ENCODE measurements around the gene ZNF525. TPM values are rescaled to one million over a fixed set of nuclear protein-coding genes. Genes with fewer than 3 reads are reported as not detected.
"Not testable (repeated sequence)": the region's sequence is repeated elsewhere in the genome, so short reads cannot be mapped to it uniquely, and the experiment has no call there.

The ZNF525 gene
- total RNA-seq, 1 experiment from 2014 or later = 1.1 TPM

GRCh38 chr19:53389571-53389970 is 24.1 kb downstream of the ZNF525 start:
- H3K4me3 ChIP-seq = no peak overlapping the region
- peaks cover 7% of the 10 kb centered on the region for H3K9me3 ChIP-seq
- no peaks in the 10 kb centered on the region for H3K36me3 ChIP-seq
- H3K27me3 ChIP-seq = no peaks in the 10 kb centered on the region
- no peak for DNase-seq

- Histone ChIP-seq H3K9me3 (peaks cover 5% of the 10 kb centered on the region), H3K36me3 (no peaks in the 10 kb centered on the region), H3K27me3 (no peaks in the 10 kb centered on the region), H3K4me3 (no peak overlapping the region)
- no peak for DNase-seq
Observed at GRCh38 chr19:53389978-53390377, 24.5 kb downstream of the ZNF525 start.

- no peaks in the 10 kb centered on the region for H3K27me3 ChIP-seq
- H3K9me3 ChIP-seq = peaks cover 1% of the 10 kb centered on the region; the same call in 1 of the 2 replicates
- peaks cover 15% of the 10 kb centered on the region for H3K36me3 ChIP-seq
- peak overlapping the region; percentile 73 for H3K4me3 ChIP-seq
- peak; percentile 62 for DNase-seq
Observed at GRCh38 chr19:53394522-53394973, 29.0 kb downstream of the ZNF525 start.

GRCh38 chr19:53394974-53395839 is 29.7 kb downstream of the ZNF525 start, which contains the start of gene ZNF765:
Gene ZNF765 (plus strand): TSS chr19:53395149. CDS start chr19:53398016, 2,867 bp downstream.
- peaks cover 4% of the 10 kb centered on the region; the same call in 1 of the 2 replicates for H3K9me3 ChIP-seq
- peak; percentile 92 for DNase-seq

GRCh38 chr19:53395840-53396524 is 30.5 kb downstream of the ZNF525 start:
- H3K27me3 ChIP-seq, DNase-seq, H3K9me3 ChIP-seq: not testable (repeated sequence)
- peak overlapping the region; percentile 73 for H3K4me3 ChIP-seq
- peaks cover 28% of the 10 kb centered on the region for H3K36me3 ChIP-seq

More at GRCh38 chr19:53394974-53395839, 29.7 kb downstream of the ZNF525 start, which contains the start of gene ZNF765:
- peaks cover 22% of the 10 kb centered on the region for H3K36me3 ChIP-seq
- H3K27me3 ChIP-seq = no peaks in the 10 kb centered on the region
- peak within 1 kb of the TSS; percentile 73 for H3K4me3 ChIP-seq

GRCh38 chr19:53396525-53396868 is 31.0 kb downstream of the ZNF525 start:
- no peak overlapping the region for H3K4me3 ChIP-seq
- no peak for DNase-seq
- H3K9me3 ChIP-seq = peaks cover 4% of the 10 kb centered on the region; the same call in 1 of the 2 replicates
- no peaks in the 10 kb centered on the region for H3K27me3 ChIP-seq
- peaks cover 30% of the 10 kb centered on the region for H3K36me3 ChIP-seq

GRCh38 chr19:53397918-53398317 is 32.4 kb downstream of the ZNF525 start:
- not testable (repeated sequence) for DNase-seq, H3K9me3 ChIP-seq, H3K27me3 ChIP-seq, H3K4me3 ChIP-seq
- peaks cover 43% of the 10 kb centered on the region for H3K36me3 ChIP-seq

- DNase-seq = no peak
- no peaks in the 10 kb centered on the region for H3K27me3 ChIP-seq
- no peak overlapping the region for H3K4me3 ChIP-seq
- H3K36me3 ChIP-seq = peaks cover 59% of the 10 kb centered on the region
- H3K9me3 ChIP-seq = peaks cover 46% of the 10 kb centered on the region
Observed at GRCh38 chr19:53409505-53410204, 44.1 kb downstream of the ZNF525 start.

- not testable (repeated sequence) for H3K27me3 ChIP-seq
Observed at GRCh38 chr19:53420520-53421315, 55.2 kb downstream of the ZNF525 start.

GRCh38 chr19:53422551-53422950 is 57.0 kb downstream of the ZNF525 start:
- H3K4me3 ChIP-seq = no peak overlapping the region
- H3K27me3 ChIP-seq = no peaks in the 10 kb centered on the region
- DNase-seq = no peak
- H3K9me3 ChIP-seq = no peaks in the 10 kb centered on the region
- H3K36me3 ChIP-seq = no peaks in the 10 kb centered on the region

More at GRCh38 chr19:53420520-53421315, 55.2 kb downstream of the ZNF525 start:
- not testable (repeated sequence) for DNase-seq, H3K9me3 ChIP-seq, H3K4me3 ChIP-seq, H3K36me3 ChIP-seq

GRCh38 chr19:53423074-53423473 is 57.6 kb downstream of the ZNF525 start:
- not testable (repeated sequence) for H3K27me3 ChIP-seq, H3K36me3 ChIP-seq, DNase-seq, H3K4me3 ChIP-seq, H3K9me3 ChIP-seq

GRCh38 chr19:53423680-53424079 is 58.2 kb downstream of the ZNF525 start:
- H3K4me3 ChIP-seq, H3K27me3 ChIP-seq, H3K36me3 ChIP-seq, H3K9me3 ChIP-seq: not testable (repeated sequence)
- peak; percentile 24 for DNase-seq

- peak; percentile 48 for DNase-seq
- Histone ChIP-seq H3K27me3 (no peaks in the 10 kb centered on the region), H3K36me3 (no peaks in the 10 kb centered on the region), H3K9me3 (no peaks in the 10 kb centered on the region), H3K4me3 (no peak overlapping the region)
Observed at GRCh38 chr19:53424968-53425597, 59.6 kb downstream of the ZNF525 start.

- H3K27me3 ChIP-seq = no peaks in the 10 kb centered on the region
- peaks cover 26% of the 10 kb centered on the region for H3K36me3 ChIP-seq
- H3K4me3 ChIP-seq = peak within 1 kb of the TSS; percentile 76
- peak; percentile 90 for DNase-seq
- H3K9me3 ChIP-seq = 0 out of 2 replicates have a peak, but pooled peaks cover 2% of the 10 kb centered on the region
Observed at GRCh38 chr19:53431399-53432087, 66.0 kb downstream of the ZNF525 start, which contains the start of gene ZNF761. Gene ZNF761 (plus strand): TSS chr19:53431984. CDS start chr19:53447269, 15,285 bp downstream.

GRCh38 chr19:53432088-53432661 is 66.7 kb downstream of the ZNF525 start:
- Histone ChIP-seq H3K9me3 (0 out of 2 replicates have a peak, but pooled peaks cover 2% of the 10 kb centered on the region), H3K36me3 (peaks cover 27% of the 10 kb centered on the region), H3K4me3 (peak overlapping the region; percentile 76), H3K27me3 (no peaks in the 10 kb centered on the region)
- peak; percentile 36 for DNase-seq

All from MG63 (cell line).